Choroid plexus epithelial cell (primary cell): Measurements from ENCODE around the gene SELENBP1.

ENCODE experiments used
- DNase-seq: peaks from one replicate; pipeline ENCODE4 v3.0.0-alpha.2; 2010; ENCODE audit warnings: low read depth
- H3K4me3 ChIP-seq: 2 replicates; pipeline ENCODE4 v1.5.1; 2011; ENCODE audit warnings: low read depth, mild to moderate bottlenecking, control low read depth, low read length, moderate library complexity
- TF ChIP-seq, protein P1 (sequence below): conservative IDR thresholded peaks from 2 replicates; pipeline ENCODE4 v1.5.1; 2011; ENCODE audit warnings: low read depth, mild to moderate bottlenecking, control low read depth, inconsistent platforms, low read length, moderate library complexity

The SELENBP1 gene

DNA sequence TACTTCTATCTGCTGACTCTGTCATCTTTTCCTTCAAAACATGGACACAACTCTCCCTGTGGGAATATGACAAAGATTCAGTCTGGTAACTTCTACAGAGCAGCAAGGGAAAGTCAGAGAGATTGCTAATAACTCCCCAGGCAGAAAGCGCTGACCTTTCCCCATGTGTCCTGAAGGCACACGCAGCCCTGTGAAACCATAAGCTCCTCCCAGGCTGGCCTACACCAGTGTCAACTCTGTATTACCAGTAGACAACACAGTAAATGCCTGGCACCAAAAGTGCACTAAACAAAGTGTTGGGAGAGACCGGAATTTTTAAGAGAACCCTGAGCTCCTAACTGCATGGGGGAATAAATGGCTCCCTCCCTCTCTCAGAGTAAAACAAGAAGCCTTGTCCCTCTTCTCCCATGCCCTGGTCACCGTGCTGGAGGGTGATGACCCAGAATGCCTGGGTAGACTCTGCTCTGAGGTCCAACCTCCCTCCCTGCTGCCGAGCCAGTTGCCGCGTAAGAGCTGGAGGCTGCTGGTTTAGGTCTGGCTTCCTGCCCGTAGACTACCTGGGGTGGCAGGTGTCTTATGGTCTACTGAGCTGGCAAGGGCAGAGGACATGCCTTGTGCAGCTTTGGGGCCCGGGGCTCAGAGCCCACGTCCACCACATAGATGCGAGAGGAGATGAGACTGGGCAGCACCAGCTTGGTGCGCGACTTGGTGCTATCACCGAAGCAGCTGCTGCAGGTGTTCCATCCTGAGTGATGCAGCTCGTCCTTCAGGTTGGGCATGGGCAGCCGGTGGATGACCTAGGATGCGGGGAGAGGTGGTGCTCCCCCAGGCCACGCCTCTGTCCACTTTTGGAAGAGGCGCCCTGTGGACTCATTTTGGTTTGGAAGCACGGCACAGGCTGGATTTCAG is 3.9 kb downstream of the SELENBP1 start:
- TF ChIP-seq, protein P1, sequence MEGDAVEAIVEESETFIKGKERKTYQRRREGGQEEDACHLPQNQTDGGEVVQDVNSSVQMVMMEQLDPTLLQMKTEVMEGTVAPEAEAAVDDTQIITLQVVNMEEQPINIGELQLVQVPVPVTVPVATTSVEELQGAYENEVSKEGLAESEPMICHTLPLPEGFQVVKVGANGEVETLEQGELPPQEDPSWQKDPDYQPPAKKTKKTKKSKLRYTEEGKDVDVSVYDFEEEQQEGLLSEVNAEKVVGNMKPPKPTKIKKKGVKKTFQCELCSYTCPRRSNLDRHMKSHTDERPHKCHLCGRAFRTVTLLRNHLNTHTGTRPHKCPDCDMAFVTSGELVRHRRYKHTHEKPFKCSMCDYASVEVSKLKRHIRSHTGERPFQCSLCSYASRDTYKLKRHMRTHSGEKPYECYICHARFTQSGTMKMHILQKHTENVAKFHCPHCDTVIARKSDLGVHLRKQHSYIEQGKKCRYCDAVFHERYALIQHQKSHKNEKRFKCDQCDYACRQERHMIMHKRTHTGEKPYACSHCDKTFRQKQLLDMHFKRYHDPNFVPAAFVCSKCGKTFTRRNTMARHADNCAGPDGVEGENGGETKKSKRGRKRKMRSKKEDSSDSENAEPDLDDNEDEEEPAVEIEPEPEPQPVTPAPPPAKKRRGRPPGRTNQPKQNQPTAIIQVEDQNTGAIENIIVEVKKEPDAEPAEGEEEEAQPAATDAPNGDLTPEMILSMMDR, result no peak
- no peak for DNase-seq
- no peak overlapping the region for H3K4me3 ChIP-seq

DNA sequence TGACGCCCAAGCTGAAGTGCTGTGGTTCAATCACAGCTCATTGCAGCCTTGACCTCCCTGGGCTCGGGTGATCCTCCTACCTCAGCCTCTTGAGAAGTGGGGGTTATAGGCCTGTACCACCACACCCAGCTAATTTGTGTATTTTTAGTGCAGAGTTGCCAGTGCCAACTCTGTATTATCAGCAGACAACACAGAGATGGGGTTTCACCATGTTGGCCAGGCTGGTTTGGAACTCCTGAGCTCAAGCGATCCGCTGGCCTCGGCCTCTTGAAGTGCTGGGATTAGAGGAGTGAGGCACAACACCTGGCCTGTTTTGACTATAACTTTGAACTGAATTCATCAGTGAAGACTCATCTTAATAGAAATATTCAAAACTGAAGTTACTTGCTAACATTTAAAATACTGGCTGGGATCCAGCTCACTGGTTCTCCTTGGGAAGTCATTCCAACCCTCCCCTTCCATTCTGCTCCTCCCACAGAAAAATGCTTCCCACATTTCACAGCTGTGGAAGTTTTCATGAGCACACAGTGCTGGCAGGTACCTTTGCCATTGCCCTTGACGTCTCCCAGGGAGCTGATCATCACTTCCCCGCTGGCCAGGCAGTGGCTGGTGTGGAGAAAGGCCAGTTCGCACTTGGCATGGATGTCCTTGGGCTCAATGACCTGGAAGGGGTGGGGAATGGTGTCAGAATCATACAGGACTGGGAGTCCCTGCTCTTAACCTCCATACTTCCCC is 4.7 kb downstream of the SELENBP1 start:
- no peak for DNase-seq
- TF ChIP-seq, protein P1, result no peak
- H3K4me3 ChIP-seq, result no peak overlapping the region

DNA sequence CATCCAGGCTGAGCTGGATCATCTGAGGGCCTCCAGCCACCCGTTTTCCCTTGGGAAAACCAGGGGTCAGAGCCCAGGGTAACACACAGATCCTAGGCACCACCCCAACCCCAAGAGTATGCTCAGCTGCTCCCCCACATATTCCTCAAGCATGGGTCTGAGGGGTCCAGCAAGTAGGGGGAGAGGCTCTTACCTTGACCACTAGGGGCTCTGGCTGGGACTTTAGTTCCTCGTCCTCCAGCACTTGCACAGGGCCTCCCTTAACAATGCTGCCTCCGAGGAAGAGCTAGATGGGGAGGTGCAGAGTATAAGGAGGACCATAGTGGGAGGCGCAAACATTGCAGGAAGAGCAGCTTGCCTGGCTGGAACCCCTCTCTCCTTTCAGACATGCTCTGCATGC is 7.5 kb downstream of the SELENBP1 start:
- no peak for DNase-seq
- TF ChIP-seq, protein P1, result no peak
- no peak overlapping the region for H3K4me3 ChIP-seq

DNA sequence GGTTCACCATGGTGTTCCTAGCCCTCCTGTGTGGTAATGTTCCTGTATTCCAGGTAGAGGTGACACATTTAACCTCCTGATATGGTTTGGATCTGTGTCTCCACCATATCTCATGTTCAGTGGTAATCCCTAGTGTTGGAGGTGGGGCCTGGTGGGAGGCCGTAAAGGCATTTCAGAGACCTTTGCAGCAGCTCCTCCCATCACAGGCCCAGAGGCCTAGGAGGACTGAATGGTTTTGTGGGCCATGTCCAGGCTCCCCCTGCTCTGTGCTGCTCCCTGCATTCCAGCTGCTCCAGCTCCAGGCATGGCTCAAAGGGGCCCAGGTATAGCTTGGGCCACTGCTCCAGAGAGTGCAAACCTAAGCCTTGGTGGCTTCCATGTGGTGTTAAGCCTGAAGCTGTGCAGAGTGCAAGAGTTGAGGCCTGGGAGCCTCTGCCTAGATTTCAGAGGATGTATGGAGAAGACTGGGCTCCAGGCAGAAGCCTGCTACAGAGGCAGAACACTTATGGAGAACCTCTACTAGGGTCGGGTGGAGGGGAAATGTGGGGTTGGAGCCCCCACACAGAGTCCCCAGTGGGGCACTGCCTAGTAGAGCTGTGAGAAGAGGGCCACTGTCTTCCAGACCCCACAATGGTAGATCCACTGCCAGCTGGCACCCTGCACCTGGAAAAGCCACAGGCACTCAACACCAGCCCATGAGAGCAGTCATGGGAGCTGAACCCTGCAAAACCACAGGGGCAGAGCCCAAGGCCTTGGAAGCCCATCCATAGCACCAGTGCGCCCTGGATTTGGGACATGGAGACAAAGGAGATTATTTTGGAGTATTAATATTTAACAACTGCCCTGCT is 10.0 kb downstream of the SELENBP1 start:
- DNase-seq, result no peak
- no peak overlapping the region for H3K4me3 ChIP-seq
- TF ChIP-seq, protein P1, result no peak

DNA sequence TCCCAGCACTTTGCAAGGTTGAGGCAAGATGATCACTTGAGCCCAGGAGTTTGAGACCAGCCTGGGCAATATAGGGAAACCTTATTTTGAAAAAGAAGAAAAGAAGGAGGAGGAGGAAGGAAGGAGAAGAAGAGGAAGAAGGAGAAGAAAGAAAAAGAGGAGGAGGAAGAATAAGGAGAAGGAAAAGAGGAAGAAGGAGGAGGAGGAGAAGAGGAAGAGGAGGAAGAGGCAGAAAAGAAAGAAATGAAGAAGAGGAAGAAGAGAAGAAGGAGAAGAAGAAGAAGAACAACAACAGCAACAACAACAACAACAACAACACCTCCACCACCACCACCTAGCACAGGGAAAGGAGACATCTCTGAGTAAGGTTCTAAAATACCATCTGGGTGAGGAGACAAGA is 10.6 kb downstream of the SELENBP1 start:
- no peak overlapping the region for H3K4me3 ChIP-seq
- DNase-seq, result no peak
- TF ChIP-seq, protein P1, result no peak

DNA sequence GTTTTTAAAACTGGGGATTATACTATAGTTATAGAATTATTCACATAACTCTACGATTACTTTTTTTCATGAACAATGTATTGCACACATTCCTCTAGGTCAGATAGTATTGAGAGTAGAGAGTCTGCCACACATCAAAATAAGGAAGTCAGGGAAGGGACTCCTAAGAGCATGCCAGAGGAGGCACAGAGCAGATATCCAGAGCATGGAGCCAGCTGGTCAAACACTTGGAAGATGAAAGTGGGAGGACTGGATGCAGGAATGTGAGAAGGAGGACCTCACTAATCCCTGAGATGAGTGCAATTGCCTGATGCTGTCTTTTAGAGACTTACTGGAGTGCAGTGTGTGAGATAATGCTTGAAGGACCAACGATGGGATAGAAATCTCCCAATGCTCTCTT is 15.8 kb downstream of the SELENBP1 start:
- H3K4me3 ChIP-seq, result no peak overlapping the region
- TF ChIP-seq, protein P1, result no peak
- no peak for DNase-seq
